Thoracic aorta (tissue), 2 donors: ENCODE data around the gene DACT2. TPM values are rescaled to one million over a fixed set of nuclear protein-coding genes. Genes with fewer than 3 reads are reported as not detected.

Experiments
- ATAC-seq: fragments of 150-250 bp; one replicate; pipeline ENCODE4 v1.8.0; 2017; ENCODE audit warnings: low read depth; ENCODE audit not compliant: insufficient number of reproducible peaks, low FRiP score
- DNase-seq: peaks from one replicate; pipeline ENCODE4 v3.0.0-alpha.2; 2020; ENCODE audit warnings: low spot score
- H3K27ac ChIP-seq, 2 donors: fragments of 200-600 bp; sonication (generic); 1 replicate in 1 of 2; 2 replicates in 1 of 2; pipeline ENCODE4 v1.5.1; 2016; ENCODE audit warnings: mild to moderate bottlenecking in 2 of 2, moderate library complexity in 2 of 2
- H3K27me3 ChIP-seq: fragments of 200-600 bp; sonication (generic); replicated peaks from 2 replicates; pipeline ENCODE4 v1.6.0; 2016; ENCODE audit warnings: mild to moderate bottlenecking; ENCODE audit not compliant: insufficient read depth
- H3K36me3 ChIP-seq: fragments of 200-600 bp; sonication (generic); one replicate; pipeline ENCODE4 v1.5.1; 2016
- H3K4me1 ChIP-seq, 2 donors: fragments of 200-600 bp; sonication (generic); 1 replicate in 1 of 2; 2 replicates in 1 of 2; pipeline versions ENCODE4 v1.5.1 to v1.6.0; 2016; ENCODE audit warnings: low read depth in 2 of 2, mild to moderate bottlenecking in 1 of 2; ENCODE audit not compliant: control insufficient read depth in 1 of 2
- H3K4me3 ChIP-seq: fragments of 200-600 bp; sonication (generic); 2 replicates; pipeline ENCODE4 v1.5.1; 2016; ENCODE audit warnings: mild to moderate bottlenecking
- H3K9me3 ChIP-seq: fragments of 200-600 bp; sonication (generic); 2 replicates; pipeline ENCODE4 v1.5.1; 2016
- total RNA-seq, 2 donors: library from RNA; depleted of rRNA; stranded (reverse); fragments of >200 nt; gene quantifications; one replicate each; pipeline versions ENCODE4 v1.1.0 to v1.2.3, GENCODE V29; 2016
- TF ChIP-seq, protein P1 (sequence below): fragments of 200-600 bp; sonication (generic); IDR thresholded peaks from one replicate; pipeline ENCODE4 v1.5.1; 2019; ENCODE audit warnings: antibody characterized with exemption

DACT2 gene
- total RNA-seq, 2 donors from 2014 or later = 0.28 to 0.41 TPM

DNA sequence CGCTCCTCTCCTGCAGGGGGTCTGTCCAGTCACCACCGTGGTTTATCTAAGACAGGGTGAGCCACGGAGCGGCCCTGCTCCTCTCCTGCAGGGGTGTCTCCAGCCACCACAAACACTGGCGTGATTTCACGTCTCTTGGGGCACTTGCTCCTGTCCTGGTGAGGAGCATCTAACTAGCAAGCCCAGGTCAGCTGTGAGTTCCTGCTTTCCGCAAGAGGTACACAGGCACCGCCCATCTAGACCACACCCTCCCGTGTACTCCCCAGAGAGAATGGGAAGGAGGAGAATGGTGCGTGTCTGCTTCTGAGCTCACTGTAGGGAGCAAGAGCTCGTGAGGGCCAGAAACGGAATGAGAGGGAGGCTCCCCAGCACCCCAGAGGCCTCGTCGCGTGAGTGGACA is 40.7 kb downstream of the DACT2 start:
- H3K4me1 ChIP-seq = no peaks in the 10 kb centered on the region
- no peaks in the 10 kb centered on the region for H3K36me3 ChIP-seq
- H3K27me3 ChIP-seq = no peaks in the 10 kb centered on the region
- no peaks in the 10 kb centered on the region for H3K9me3 ChIP-seq
- TF ChIP-seq, protein P1, sequence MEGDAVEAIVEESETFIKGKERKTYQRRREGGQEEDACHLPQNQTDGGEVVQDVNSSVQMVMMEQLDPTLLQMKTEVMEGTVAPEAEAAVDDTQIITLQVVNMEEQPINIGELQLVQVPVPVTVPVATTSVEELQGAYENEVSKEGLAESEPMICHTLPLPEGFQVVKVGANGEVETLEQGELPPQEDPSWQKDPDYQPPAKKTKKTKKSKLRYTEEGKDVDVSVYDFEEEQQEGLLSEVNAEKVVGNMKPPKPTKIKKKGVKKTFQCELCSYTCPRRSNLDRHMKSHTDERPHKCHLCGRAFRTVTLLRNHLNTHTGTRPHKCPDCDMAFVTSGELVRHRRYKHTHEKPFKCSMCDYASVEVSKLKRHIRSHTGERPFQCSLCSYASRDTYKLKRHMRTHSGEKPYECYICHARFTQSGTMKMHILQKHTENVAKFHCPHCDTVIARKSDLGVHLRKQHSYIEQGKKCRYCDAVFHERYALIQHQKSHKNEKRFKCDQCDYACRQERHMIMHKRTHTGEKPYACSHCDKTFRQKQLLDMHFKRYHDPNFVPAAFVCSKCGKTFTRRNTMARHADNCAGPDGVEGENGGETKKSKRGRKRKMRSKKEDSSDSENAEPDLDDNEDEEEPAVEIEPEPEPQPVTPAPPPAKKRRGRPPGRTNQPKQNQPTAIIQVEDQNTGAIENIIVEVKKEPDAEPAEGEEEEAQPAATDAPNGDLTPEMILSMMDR = no peak
- no peak overlapping the region for H3K27ac ChIP-seq
- H3K4me3 ChIP-seq = no peak overlapping the region
- DNase-seq = no peak
- ATAC-seq = no peak

DNA sequence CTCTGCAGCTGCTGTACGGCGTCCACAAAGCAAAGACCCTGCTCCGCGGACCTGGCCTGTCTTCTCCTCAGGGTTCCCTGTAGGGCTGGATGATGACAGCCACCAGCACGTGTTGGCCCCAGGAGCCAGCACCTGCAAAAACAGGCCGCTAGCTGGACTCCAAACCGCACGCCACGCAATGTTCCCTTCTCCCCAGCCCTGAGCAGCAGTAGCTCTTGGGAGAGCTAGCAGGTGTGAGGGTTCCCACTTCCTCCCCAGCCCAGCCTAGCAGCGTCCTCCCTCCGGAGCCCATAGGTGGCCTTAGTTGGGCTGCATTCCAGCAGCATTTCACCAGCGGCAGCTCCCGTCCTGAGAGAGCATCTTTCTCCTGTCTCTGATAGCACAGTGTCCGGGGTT is 42.3 kb downstream of the DACT2 start:
- Histone ChIP-seq H3K9me3 (no peaks in the 10 kb centered on the region), H3K27ac (no peak overlapping the region), H3K4me3 (no peak overlapping the region), H3K36me3 (no peaks in the 10 kb centered on the region), H3K4me1 (no peaks in the 10 kb centered on the region), H3K27me3 (no peaks in the 10 kb centered on the region)
- TF ChIP-seq, protein P1 = no peak
- ATAC-seq = no peak
- DNase-seq = no peak

DNA sequence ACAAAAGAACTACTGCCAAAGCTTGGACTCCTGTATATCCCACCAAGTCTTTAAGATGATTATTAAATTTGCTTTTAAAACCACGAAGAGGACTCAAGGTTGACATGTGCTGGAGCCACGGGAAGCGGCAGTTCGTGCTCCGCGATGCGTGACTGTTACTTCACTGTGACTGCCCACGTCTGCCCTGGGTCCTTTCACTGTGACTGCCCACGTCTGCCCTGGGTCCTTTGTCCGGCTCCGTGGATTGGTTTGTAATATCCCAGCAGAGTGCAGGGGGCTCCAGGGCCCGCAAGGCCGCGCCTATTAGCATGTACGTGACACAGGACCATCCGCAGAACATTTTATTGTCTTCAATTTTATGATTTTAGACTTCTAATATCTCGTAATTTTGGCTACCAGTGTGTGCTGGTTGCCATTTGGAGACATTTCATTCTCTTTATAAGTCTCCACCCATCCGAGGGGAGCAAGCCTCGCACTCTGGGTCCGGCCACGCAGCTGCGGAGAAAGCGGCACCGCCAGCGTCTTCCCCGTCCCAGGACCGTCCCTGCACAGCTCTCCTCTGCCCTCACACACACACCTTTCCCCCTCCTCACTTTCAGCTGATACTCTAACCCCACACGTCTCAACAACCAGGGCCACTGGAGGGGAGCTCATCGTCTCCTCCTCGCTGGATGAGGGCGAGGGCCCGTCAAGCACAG is 42.9 kb downstream of the DACT2 start:
- TF ChIP-seq, protein P1 = no peak
- Histone ChIP-seq H3K36me3 (no peaks in the 10 kb centered on the region), H3K27me3 (no peaks in the 10 kb centered on the region), H3K4me1 (no peaks in the 10 kb centered on the region), H3K9me3 (no peaks in the 10 kb centered on the region), H3K27ac (no peak overlapping the region), H3K4me3 (no peak overlapping the region)
- no peak for DNase-seq
- ATAC-seq = no peak

DNA sequence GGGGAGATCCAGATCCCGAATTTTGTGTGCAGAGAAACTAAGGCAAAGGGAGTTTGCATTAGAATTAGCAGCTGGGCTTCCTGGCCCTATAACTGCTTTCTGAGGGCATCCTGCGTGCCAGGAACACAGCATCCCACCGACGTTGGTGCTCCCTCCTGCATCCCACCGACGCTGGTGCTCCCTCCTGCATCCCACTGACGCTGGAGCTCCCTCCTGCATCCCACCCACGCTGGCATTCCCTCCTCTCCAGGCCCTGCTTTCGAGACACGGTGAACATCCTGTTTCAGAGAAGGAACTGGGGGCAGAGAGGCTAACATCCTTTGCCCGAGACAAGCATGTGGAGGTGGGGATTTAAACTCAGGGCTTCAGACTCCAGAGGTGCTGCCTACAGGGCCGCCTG is 44.4 kb downstream of the DACT2 start:
- Histone ChIP-seq H3K4me1 (no peaks in the 10 kb centered on the region), H3K9me3 (no peaks in the 10 kb centered on the region), H3K36me3 (no peaks in the 10 kb centered on the region), H3K27ac (no peak overlapping the region), H3K27me3 (no peaks in the 10 kb centered on the region), H3K4me3 (no peak overlapping the region)
- TF ChIP-seq, protein P1 = no peak
- DNase-seq = no peak
- no peak for ATAC-seq

DNA sequence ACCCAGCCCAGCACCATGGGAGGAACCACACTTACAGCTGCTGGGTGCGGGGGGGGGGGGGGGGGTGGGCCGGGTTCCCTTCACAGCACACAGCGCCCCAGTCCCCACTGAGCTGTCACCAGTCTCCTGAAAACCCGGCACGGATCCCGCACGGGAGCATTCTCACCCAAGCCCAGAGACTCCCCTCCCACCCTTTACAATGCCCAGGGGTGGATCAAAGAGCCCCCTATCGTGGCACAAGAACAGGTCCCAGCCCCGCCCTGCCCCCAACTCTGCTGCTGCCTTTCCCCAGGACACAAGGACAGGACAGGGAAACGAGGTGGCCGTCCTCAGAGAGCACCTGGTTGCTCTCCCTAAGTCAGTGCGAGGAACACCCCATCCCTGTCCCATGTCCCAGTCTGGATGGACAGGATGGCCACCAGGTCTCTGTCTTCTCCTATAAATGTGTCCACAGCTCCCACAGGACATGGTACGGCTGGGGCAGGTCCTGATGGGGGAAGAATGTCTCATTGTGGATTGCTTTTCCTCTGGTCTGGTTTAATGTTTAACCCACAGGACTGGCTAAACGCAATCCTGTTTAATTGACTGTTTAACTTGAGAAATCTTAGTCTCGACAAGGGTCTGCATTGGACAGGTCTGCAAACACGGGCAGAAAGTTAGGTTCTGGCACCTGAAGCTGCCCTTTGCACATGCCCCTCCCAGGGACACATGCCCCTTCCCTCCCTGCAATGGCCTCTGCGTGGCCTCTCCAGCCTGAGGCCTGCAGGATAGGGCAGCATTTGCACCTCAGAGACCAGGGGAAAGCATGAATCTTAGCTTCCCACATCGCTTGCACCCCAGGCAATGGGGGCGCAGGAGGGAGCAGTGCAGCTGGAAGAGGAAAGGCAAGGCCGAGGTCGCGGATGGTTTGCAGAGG is 45.3 kb downstream of the DACT2 start:
- TF ChIP-seq, protein P1 = no peak
- H3K27ac ChIP-seq = no peak overlapping the region
- H3K4me1 ChIP-seq = no peaks in the 10 kb centered on the region
- ATAC-seq (no peak), DNase-seq (no peak)
- H3K27me3 ChIP-seq = no peaks in the 10 kb centered on the region
- no peaks in the 10 kb centered on the region for H3K36me3 ChIP-seq
- H3K9me3 ChIP-seq = no peaks in the 10 kb centered on the region
- no peak overlapping the region for H3K4me3 ChIP-seq
